K562 (cell line): Measurements from ENCODE around the gene KIF18B. TPM values are rescaled to one million over a fixed set of nuclear protein-coding genes. Genes with fewer than 3 reads are reported as not detected.

Experiments used
- ERF ChIP-seq: fragments of 450-650 bp; formaldehyde crosslinking; IDR thresholded peaks from 2 replicates; pipeline ENCODE4 v1.4.0; 2020; ENCODE audit warnings: mild to moderate bottlenecking, mixed read lengths
- MAZ ChIP-seq, 2 experiments: fragments of 450-650 bp in 1 of 2; sonication (generic) in 1 of 2; formaldehyde crosslinking; IDR thresholded peaks in 1 of 2; conservative IDR thresholded peaks in 1 of 2; 2 replicates each; pipeline versions ENCODE4 v1.4.0 to v1.5.0; 2020; ENCODE audit warnings: mild to moderate bottlenecking in 1 of 2, missing genetic modification reagents in 1 of 2
- MEIS2 ChIP-seq: fragments of 450-650 bp; IDR thresholded peaks from 2 replicates; pipeline ENCODE4 v1.6.1; 2014; ENCODE audit warnings: mild to moderate bottlenecking; ENCODE audit not compliant: partially characterized antibody
- NCOA2 ChIP-seq, 2 experiments: fragments of 450-650 bp; IDR thresholded peaks; 2 replicates each; pipeline ENCODE4 v1.6.1; 2018; ENCODE audit warnings: mild to moderate bottlenecking in 2 of 2, moderate library complexity in 1 of 2; ENCODE audit not compliant: partially characterized antibody in 2 of 2
- RFX1 ChIP-seq: fragments of 450-650 bp; IDR thresholded peaks from 2 replicates; pipeline ENCODE4 v1.6.1; 2016; ENCODE audit warnings: mild to moderate bottlenecking, moderate library complexity
- SMAD4 ChIP-seq: fragments of 250-450 bp; sonication (Bioruptor Pico); conservative IDR thresholded peaks from 2 replicates; pipeline ENCODE4 v1.8.0; 2021; ENCODE audit warnings: inconsistent platforms, mild to moderate bottlenecking, moderate library complexity
- SOX6 ChIP-seq: fragments of 450-650 bp; IDR thresholded peaks from 2 replicates; pipeline ENCODE4 v1.6.1; 2014; ENCODE audit warnings: mild to moderate bottlenecking
- TCF15 ChIP-seq: fragments of 250-450 bp; sonication (Bioruptor Pico); IDR thresholded peaks from 2 replicates; pipeline ENCODE4 v1.8.0; 2022; ENCODE audit warnings: moderate library complexity, mild to moderate bottlenecking, inconsistent platforms
- ZNF12 ChIP-seq: sonication (generic); formaldehyde crosslinking; IDR thresholded peaks from 2 replicates; pipeline ENCODE4 v1.4.0; 2020; ENCODE audit warnings: mild to moderate bottlenecking, missing genetic modification reagents
- polyA plus RNA-seq, 8 experiments: library from polyadenylated mRNA; depleted of rRNA in 4 of 8; stranded (reverse) in 5 of 8; unstranded in 3 of 8; fragments of >200 nt; fragmentation: Nextera tagmentation in 2 of 8; fragmentation: Illumina TruSeq in 1 of 8; extraction: Ambion mirVana in 2 of 8; extraction: Trizol in 1 of 8; gene quantifications; 2 replicates each; pipeline versions ENCODE4 v1.2.1 to v1.2.3, GENCODE V29; 2011 to 2014; ENCODE audit warnings: inconsistent platforms in 1 of 8, missing spikeins in 1 of 8
- total RNA-seq, 7 experiments: library from RNA; depleted of rRNA in 6 of 7; stranded (reverse); fragments of >200 nt in 6 of 7; fragmentation: Illumina TruSeq in 2 of 7; extraction: Trizol in 2 of 7; gene quantifications; 2 replicates each; pipeline versions ENCODE4 v1.2.1 to v1.2.3, GENCODE V29; 2011 to 2021; ENCODE audit warnings: low replicate concordance in 1 of 7
- TF ChIP-seq, protein P1 (sequence below): IDR thresholded peaks from 3 replicates; pipeline ENCODE4 v1.6.1; 2011; ENCODE audit warnings: borderline replicate concordance, mild to moderate bottlenecking; ENCODE audit not compliant: insufficient read length, insufficient read depth

KIF18B gene
- total and polyA plus RNA-seq, 9 of the 15 experiments (the other 6 are each of a cell fraction or from before 2014, with no cell fraction given) = 2.0 to 42.8 (median 13.2) TPM

DNA sequence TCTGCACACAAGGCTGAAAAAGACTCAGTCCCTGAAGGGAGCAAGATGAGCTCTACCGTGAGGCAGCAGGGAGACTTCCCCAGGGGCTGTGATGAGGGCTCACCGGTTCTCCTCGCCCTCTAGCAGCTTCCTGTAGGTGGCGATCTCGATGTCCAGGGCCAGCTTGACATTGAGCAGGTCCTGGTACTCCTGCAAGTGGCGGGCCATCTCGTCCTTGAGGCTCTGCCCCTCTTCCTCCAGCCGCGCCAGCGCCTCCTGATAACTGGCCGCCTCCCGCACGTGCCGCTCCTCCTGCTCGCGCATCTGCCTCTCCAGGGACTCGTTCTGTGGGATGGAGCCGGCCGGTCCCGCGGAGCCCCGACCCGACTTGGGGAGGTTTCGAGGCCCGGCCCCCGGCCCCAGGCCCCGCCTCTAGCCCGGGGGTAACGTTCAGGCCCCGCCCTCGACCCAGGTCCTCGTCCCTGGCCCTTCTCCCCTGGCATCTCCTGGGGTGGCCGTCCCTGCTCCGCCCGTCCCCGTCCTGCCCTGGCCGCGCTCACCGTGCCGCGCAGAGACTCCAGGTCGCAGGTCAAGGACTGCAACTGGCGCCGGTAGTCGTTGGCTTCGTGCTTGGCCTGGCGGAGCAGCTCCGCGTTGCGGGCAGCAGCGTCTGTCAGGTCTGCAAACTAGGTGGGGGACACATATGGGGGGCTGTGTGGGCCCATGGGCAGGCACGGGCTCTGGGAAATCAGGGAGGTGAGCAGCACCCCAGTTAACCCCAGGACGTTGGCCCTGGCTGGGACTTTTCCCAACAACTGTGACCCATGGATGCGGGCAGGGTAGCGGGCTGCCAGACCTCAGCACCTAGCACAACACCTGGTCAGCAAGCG, 36.2 kb downstream of the KIF18B start (continued):
- TF ChIP-seq, protein P1, sequence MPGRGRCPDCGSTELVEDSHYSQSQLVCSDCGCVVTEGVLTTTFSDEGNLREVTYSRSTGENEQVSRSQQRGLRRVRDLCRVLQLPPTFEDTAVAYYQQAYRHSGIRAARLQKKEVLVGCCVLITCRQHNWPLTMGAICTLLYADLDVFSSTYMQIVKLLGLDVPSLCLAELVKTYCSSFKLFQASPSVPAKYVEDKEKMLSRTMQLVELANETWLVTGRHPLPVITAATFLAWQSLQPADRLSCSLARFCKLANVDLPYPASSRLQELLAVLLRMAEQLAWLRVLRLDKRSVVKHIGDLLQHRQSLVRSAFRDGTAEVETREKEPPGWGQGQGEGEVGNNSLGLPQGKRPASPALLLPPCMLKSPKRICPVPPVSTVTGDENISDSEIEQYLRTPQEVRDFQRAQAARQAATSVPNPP = no peak
- no peak for TF ChIP-seq NCOA2 (IDR thresholded peaks at IDR 0.05; ENCODE audit: partially characterized antibody in 2 of 2)
- TF ChIP-seq MEIS2 = no peak
- 0 out of 2 replicates have a peak, but pooled peaks have one; percentile 43 for TF ChIP-seq SMAD4 (CRISPR knock-in tag)
- no peak for TF ChIP-seq ZNF12
- TF ChIP-seq ERF (CRISPR knock-in tag) = no peak
- TF ChIP-seq SOX6 = no peak
- peak; percentile 25 to 54; a peak in 1 of 4 replicates for TF ChIP-seq MAZ (CRISPR knock-in tag; conservative IDR thresholded peaks at IDR 0.05 in 1 of 2, IDR thresholded peaks at IDR 0.05 in 1 of 2)
- TF ChIP-seq TCF15 (CRISPR knock-in tag) = no peak
- TF ChIP-seq RFX1 = no peak
- TF ChIP-seq, all 486 proteins: peak for 36
